HG03460 (cell line): ENCODE results near the gene SMC1B.
"Not testable (repeated sequence)": the region's sequence is repeated elsewhere in the genome, so short reads cannot be mapped to it uniquely, and the experiment has no call there.

Experiments used
- ATAC-seq: cut with Tn5 transposase; IDR thresholded peaks from one replicate; pipeline ENCODE4 v1.9.1; 2021; ENCODE audit not compliant: unreplicated experiment

SMC1B gene

GRCh38 chr22:45421349-45422055 is 8.1 kb upstream of the SMC1B start:
- ATAC-seq: no peak

- ATAC-seq: no peak
Measured at GRCh38 chr22:45420539-45420938, 7.1 kb upstream of the SMC1B start.

DNA sequence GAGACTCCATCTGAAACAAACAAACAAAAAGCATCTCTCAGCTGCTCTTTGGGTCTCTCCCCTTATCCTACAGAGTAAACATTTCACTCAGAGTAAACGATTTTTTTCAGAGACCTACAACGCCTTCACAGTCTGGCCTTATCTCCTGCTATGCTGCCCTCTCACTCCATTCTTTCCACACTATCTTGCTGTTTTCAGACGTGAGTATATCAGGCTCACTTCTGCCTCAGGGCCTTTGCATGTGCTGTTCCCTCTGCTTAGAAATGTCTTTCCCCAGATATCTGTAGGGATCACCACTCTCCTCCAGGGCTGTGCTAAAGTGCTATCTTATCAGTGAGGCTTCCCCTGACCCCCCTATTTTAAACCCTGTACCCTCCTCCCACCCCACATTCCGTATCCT is 6.6 kb upstream of the SMC1B start:
- no peak for ATAC-seq

DNA sequence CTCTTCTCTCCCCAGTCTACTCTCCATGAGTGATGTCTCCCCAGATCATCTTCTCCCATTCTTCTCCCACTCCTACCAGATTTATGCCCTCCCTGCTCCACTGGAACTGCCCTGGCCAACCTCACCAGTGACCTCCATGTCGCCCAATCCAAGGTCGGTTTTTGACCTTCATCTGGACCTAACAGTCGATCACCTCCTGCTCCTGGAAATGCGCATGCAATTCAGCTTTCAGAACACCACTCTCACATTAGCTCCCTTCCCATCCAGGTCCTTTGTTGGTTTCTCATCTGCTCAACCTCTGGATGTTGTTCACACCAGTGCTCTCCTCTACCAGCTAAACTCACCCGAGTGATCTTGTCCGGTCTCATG is 5.4 kb upstream of the SMC1B start:
- no peak for ATAC-seq

DNA sequence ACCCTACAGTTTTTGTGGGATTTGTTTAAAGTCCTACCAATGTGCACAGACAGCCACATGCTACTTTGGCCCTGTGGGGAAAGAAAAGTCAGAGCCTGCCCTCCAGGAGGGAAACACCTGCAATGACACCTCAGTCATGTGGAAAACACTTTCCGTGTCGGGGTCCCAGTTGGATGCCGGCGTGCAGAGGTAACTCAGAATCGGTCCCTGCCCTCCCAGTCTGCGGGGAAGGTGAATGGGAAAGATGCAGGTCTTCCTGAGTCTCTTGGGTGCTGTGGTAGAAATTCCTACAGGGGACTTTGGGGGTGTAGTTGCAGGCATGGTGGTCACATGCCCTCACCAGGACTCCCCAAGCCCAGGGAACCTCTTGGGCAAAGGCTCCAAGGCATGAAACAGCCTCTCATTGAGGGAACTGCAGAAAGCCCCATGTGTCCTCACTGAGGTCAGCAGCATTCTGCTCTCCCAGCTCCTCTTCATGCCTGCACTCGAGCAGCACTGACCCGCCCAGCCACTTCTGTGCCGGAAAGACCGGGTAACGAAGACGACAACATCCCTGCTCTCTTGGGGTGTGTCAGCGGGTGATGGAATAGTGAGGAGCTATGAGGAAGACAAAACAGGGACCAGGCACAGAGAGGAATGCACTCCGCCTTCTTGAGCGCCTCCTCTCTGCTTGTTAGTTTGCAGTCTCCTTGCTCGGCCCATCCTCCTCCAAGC is 4.8 kb upstream of the SMC1B start:
- ATAC-seq: no peak

GRCh38 chr22:45413013-45413367 is 409 bp downstream of the SMC1B start:
- no peak for ATAC-seq

GRCh38 chr22:45407793-45408192 is 5.6 kb downstream of the SMC1B start:
- no peak for ATAC-seq

GRCh38 chr22:45402466-45402985 is 10.9 kb downstream of the SMC1B start:
- ATAC-seq: no peak

GRCh38 chr22:45399712-45400445 is 13.5 kb downstream of the SMC1B start:
- no peak for ATAC-seq

GRCh38 chr22:45398214-45398613 is 15.2 kb downstream of the SMC1B start:
- ATAC-seq: no peak

GRCh38 chr22:45397806-45398205 is 15.6 kb downstream of the SMC1B start:
- ATAC-seq: no peak

DNA sequence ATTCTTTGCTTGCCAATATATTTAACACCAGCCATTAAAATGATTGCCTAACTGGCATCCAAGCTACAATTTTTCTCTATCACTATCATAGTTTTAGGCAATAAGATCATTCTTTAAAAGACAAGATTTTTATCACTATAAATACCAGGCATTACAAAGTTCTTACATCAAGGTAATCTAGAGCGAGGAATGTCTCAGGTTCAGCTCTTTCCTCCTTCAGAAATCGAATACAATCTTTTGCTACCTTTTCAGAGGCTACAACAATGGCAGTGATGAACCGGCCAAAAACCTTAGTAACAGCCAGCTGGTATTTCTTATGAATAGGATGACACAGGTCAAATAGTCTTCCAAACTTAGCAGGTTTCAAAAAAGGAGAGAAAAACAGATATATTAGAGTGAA is 23.9 kb downstream of the SMC1B start:
- ATAC-seq: no peak

DNA sequence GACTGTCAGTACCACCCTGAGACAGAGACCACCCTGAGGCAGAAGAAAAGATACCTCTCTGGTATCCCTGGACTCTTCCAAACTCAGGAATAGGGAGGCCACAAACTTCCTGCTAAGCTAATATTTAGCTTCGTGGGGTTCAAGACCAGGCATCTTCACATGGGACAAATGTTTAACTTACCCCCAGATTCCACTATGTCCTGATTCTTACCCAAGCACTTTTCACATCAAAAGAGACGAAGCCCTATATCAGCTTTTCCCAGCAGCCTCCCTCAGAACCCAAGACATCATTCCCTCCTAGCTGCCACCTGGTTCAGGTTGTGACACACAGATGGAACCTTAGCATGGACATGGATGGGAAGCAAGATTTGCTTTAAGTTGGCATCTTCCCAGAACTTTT is 32.1 kb downstream of the SMC1B start:
- no peak for ATAC-seq

- no peak for ATAC-seq
Measured at GRCh38 chr22:45376703-45377102, 36.7 kb downstream of the SMC1B start.

GRCh38 chr22:45376009-45376408 is 37.4 kb downstream of the SMC1B start:
- no peak for ATAC-seq

DNA sequence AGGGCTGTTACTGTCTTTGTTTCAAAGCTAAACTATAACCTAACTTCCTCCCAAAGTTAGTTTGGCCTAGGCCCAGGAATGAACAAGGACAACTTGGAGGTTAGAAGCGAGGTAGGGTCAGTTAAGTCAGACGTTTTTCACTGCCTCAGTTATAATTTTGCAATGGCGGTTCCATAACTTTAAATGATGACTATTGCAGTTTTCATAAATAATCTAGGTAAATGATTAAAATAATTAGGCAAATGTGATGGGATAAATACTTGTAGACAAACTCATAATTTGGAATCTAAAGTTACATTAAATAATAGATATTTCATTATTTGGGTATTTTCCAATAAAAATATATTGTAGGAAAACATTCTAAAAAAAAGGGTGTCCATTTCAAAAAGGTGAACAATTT is 39.8 kb downstream of the SMC1B start:
- ATAC-seq: not testable (repeated sequence)

- ATAC-seq: no peak
Measured at GRCh38 chr22:45366713-45367112, 46.7 kb downstream of the SMC1B start.

- no peak for ATAC-seq
Measured at GRCh38 chr22:45359627-45360026, 53.8 kb downstream of the SMC1B start.

DNA sequence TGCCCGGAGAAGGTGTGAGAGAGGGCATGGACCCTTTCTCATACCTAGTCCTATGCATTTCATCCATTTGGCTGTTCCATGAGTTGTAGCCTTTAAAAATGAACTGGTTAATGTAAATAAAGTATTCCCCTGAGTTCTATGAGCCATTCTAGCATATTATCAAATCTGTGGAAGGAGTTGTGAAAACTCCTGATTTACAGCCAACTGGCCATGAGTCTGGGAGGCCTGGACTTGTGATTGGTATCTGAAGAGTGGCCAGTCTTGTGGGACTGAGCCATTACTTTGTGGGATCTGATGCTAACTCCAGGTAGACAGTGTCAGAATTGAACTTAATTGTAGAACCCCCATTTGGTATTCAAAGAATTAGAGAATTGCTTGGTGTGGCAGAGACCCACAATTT is 55.3 kb downstream of the SMC1B start:
- no peak for ATAC-seq

DNA sequence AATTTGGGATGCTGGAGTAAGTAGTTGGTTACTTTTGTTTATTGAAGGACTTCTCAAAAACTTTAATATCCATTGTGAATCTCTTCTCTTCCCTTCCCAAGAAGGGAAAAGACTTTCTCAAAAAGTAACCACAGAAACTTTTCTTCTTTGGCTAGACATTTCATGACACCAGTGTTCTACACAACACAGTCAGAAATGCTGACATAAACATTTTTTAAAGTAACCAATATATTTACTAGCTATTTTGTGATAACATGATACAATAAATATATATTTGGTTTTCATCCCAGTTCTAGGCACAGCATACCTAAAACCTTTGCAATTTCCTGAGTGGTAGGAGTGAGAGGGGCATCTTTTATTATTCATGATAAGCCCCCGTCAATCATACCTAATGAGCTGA is 55.9 kb downstream of the SMC1B start:
- no peak for ATAC-seq

- no peak for ATAC-seq
Measured at GRCh38 chr22:45353786-45354185, 59.6 kb downstream of the SMC1B start.

DNA sequence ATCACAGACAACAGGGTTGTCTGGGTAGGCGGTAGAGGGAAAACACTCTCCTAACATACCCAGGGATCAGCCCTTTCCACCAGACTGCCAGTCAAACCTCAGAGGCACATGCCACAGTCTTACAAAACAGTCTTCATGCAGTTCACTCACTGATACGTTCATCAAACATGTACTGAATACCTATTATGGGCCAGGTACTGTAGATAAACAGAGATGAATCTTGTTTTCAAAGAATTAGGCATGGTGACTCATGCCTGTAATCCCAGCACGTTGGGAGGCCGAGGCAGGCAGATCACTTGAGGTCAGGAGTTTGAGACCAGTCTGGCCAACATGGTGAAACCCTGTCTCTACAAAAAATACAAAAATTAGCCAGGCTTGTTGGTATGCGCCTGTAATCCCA is 60.6 kb downstream of the SMC1B start:
- not testable (repeated sequence) for ATAC-seq
